Stomach (tissue), 4 donors: Measurements from ENCODE around the gene GPX7.

Experiments used
- CTCF ChIP-seq, 7 experiments: fragments of 450-650 bp in 4 of 7; fragments of 200-600 bp in 3 of 7; sonication (generic) in 3 of 7; IDR thresholded peaks; one replicate each; pipeline ENCODE4 v1.5.1; 2016 to 2019; ENCODE audit warnings: antibody characterized with exemption in 7 of 7, control low read depth in 2 of 7, mild to moderate bottlenecking in 1 of 7
- EP300 ChIP-seq: sonication (generic); formaldehyde crosslinking; IDR thresholded peaks from one replicate; pipeline ENCODE4 v1.6.1; 2017; ENCODE audit warnings: antibody characterized with exemption
- POLR2A ChIP-seq, 4 donors: fragments of 450-650 bp; IDR thresholded peaks; one replicate each; pipeline ENCODE4 v1.6.1; 2016; ENCODE audit warnings: antibody characterized with exemption in 4 of 4, control low read depth in 2 of 4, mild to moderate bottlenecking in 1 of 4, moderate library complexity in 1 of 4
- POLR2AphosphoS5 ChIP-seq, 3 donors: sonication (generic); formaldehyde crosslinking; IDR thresholded peaks; one replicate each; pipeline ENCODE4 v1.6.1; 2016; ENCODE audit warnings: antibody characterized with exemption in 3 of 3

- TF ChIP-seq CTCF (IDR thresholded peaks at IDR 0.05): no peak
- no peak for TF ChIP-seq POLR2AphosphoS5 (IDR thresholded peaks at IDR 0.05)
- no peak for TF ChIP-seq EP300
- TF ChIP-seq POLR2A (IDR thresholded peaks at IDR 0.05): no peak
These were observed 13.4 kb downstream of the GPX7 start for GRCh38 chr1:52615489-52616042.
